HL-60 (cell line): ENCODE results near the gene REXO1.

Experiments
- GABPA ChIP-seq: IDR thresholded peaks from 2 replicates; pipeline ENCODE4 v1.6.1; 2012; ENCODE audit warnings: low read depth
- POLR2AphosphoS5 ChIP-seq: IDR thresholded peaks from 2 replicates; pipeline ENCODE4 v1.6.1; 2012; ENCODE audit warnings: low read depth
- TF ChIP-seq, protein P1 (sequence below): IDR thresholded peaks from one replicate; pipeline ENCODE4 v1.5.1; 2011; ENCODE audit warnings: low read length, control low read depth, inconsistent platforms; ENCODE audit not compliant: insufficient read depth
- TF ChIP-seq, protein P2 (sequence below): IDR thresholded peaks from 2 replicates; pipeline ENCODE4 v1.6.1; 2012; ENCODE audit warnings: low read depth; ENCODE audit not compliant: insufficient replicate concordance

DNA sequence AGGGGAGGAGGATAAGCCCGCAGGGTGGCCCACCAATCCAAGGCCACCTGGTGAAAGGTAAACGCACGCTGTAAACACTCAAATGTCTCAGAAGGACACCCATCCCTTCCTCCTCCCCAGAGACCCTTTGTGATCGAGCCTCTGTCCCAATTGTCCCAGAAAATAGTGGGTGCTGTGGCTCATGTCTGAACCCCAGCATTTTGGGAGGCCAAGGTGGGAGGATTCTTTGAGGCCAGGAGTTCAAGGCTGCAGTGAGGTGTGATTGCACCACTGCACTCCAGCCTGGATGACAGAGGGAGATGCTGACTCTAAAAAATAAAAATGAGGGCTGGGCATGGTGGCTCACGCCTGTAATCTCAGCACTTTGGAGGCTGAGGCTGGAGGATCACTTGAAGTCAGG is 40.1 kb upstream of the REXO1 start:
- TF ChIP-seq, protein P1, sequence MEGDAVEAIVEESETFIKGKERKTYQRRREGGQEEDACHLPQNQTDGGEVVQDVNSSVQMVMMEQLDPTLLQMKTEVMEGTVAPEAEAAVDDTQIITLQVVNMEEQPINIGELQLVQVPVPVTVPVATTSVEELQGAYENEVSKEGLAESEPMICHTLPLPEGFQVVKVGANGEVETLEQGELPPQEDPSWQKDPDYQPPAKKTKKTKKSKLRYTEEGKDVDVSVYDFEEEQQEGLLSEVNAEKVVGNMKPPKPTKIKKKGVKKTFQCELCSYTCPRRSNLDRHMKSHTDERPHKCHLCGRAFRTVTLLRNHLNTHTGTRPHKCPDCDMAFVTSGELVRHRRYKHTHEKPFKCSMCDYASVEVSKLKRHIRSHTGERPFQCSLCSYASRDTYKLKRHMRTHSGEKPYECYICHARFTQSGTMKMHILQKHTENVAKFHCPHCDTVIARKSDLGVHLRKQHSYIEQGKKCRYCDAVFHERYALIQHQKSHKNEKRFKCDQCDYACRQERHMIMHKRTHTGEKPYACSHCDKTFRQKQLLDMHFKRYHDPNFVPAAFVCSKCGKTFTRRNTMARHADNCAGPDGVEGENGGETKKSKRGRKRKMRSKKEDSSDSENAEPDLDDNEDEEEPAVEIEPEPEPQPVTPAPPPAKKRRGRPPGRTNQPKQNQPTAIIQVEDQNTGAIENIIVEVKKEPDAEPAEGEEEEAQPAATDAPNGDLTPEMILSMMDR, result no peak
- TF ChIP-seq, protein P2, sequence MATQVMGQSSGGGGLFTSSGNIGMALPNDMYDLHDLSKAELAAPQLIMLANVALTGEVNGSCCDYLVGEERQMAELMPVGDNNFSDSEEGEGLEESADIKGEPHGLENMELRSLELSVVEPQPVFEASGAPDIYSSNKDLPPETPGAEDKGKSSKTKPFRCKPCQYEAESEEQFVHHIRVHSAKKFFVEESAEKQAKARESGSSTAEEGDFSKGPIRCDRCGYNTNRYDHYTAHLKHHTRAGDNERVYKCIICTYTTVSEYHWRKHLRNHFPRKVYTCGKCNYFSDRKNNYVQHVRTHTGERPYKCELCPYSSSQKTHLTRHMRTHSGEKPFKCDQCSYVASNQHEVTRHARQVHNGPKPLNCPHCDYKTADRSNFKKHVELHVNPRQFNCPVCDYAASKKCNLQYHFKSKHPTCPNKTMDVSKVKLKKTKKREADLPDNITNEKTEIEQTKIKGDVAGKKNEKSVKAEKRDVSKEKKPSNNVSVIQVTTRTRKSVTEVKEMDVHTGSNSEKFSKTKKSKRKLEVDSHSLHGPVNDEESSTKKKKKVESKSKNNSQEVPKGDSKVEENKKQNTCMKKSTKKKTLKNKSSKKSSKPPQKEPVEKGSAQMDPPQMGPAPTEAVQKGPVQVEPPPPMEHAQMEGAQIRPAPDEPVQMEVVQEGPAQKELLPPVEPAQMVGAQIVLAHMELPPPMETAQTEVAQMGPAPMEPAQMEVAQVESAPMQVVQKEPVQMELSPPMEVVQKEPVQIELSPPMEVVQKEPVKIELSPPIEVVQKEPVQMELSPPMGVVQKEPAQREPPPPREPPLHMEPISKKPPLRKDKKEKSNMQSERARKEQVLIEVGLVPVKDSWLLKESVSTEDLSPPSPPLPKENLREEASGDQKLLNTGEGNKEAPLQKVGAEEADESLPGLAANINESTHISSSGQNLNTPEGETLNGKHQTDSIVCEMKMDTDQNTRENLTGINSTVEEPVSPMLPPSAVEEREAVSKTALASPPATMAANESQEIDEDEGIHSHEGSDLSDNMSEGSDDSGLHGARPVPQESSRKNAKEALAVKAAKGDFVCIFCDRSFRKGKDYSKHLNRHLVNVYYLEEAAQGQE, result no peak
- TF ChIP-seq GABPA (no peak), POLR2AphosphoS5 (no peak)
